K562 (cell line): Measurements from ENCODE around the gene GRIA1. TPM values are rescaled to one million over a fixed set of nuclear protein-coding genes. Genes with fewer than 3 reads are reported as not detected.

ENCODE experiments used
- ATAC-seq: fragments of 200-7000 bp; cut with Tn5 transposase; 3 replicates; pipeline ENCODE4 v1.9.1; 2020; ENCODE audit warnings: moderate library complexity
- BruUV-seq: library from RNA; stranded (reverse); fragments of 400-500 nt; replicated peaks from 2 replicates; lab custom pipeline; 2021; lab: Mats Ljungman, UMichigan
- CTCF ChIA-PET: fragments of 300-600 bp; formaldehyde crosslinking; extraction: SDS; loops from one replicate; lab custom pipeline; 2021; ENCODE audit warnings: low intra/inter-chr PET ratio; lab: Yijun Ruan, JAX
- POLR2A ChIA-PET: fragments of 300-600, 350-650 bp; sonication (Branson Sonifier 250); formaldehyde crosslinking; extraction: SDS; loops from one replicate; lab custom pipeline; 2021; ENCODE audit warnings: antibody characterized with exemption, inconsistent platforms; lab: Yijun Ruan, JAX
- DNase-seq, 4 experiments: peaks; one replicate each; pipeline versions ENCODE4 v3.0.0 to v3.0.0-alpha.2; 2011 to 2018; ENCODE audit warnings: low spot score in 3 of 4, mixed read lengths in 3 of 4; ENCODE audit errors: extremely low read depth in 1 of 4
- FAIRE-seq: peaks from 2 replicates; lab custom pipeline; 2011; peaks lifted over from hg19 to GRCh38; lab: Jason Lieb, UNC
- H2AFZ ChIP-seq: 2 replicates; pipeline ENCODE4 v1.6.0; 2011; ENCODE audit warnings: low read depth, low read length, control low read depth, inconsistent platforms
- H3K27ac ChIP-seq: fragments of 200-600 bp; 3 replicates; pipeline ENCODE4 v1.8.0; 2011; ENCODE audit warnings: low read depth, mild to moderate bottlenecking, control low read depth, inconsistent platforms, low read length, moderate library complexity, mixed read lengths; ENCODE audit errors: extremely low read depth
- H3K27me3 ChIP-seq, 2 experiments: fragments of 300-600 bp in 1 of 2; 2 replicates in 1 of 2; 3 replicates in 1 of 2; pipeline versions ENCODE4 v1.6.0 to v1.8.0; 2011; ENCODE audit warnings: inconsistent platforms in 2 of 2, low read length in 2 of 2, mild to moderate bottlenecking in 1 of 2, mixed read lengths in 1 of 2, moderate library complexity in 1 of 2; ENCODE audit not compliant: control insufficient read depth in 2 of 2, insufficient read depth in 2 of 2
- H3K36me3 ChIP-seq: fragments of 300-600 bp; 3 replicates; pipeline ENCODE4 v1.8.0; 2011; ENCODE audit warnings: mild to moderate bottlenecking, low read length, inconsistent platforms; ENCODE audit not compliant: control insufficient read depth, insufficient read depth
- H3K4me1 ChIP-seq, 2 experiments: fragments of 200-600 bp in 1 of 2; replicated peaks in 1 of 2; 2 replicates in 1 of 2; 3 replicates in 1 of 2; pipeline versions ENCODE4 v1.5.1 to v1.8.0; 2011; ENCODE audit warnings: inconsistent platforms in 2 of 2, low read length in 2 of 2, mild to moderate bottlenecking in 1 of 2, mixed read lengths in 1 of 2, moderate library complexity in 1 of 2; ENCODE audit not compliant: control insufficient read depth in 2 of 2, insufficient read depth in 2 of 2
- H3K4me2 ChIP-seq: 2 replicates; pipeline ENCODE4 v1.6.1; 2011; ENCODE audit warnings: low read length, control low read depth, inconsistent platforms, mixed read lengths; ENCODE audit not compliant: insufficient read depth
- H3K4me3 ChIP-seq: fragments of 200-600 bp; sonication (generic), shearing (Covaris generic); 2 replicates; pipeline ENCODE4 v1.5.1; 2016; ENCODE audit warnings: control low read depth, inconsistent platforms
- H3K79me2 ChIP-seq: fragments of 200-600 bp; 3 replicates; pipeline ENCODE4 v1.8.0; 2011; ENCODE audit warnings: low read length, inconsistent platforms; ENCODE audit not compliant: control insufficient read depth, insufficient read depth
- H3K9ac ChIP-seq, 2 experiments: 2 replicates each; pipeline versions ENCODE4 v1.6.0 to v1.6.1; 2011; ENCODE audit warnings: low read depth in 2 of 2, low read length in 2 of 2, control low read depth in 1 of 2, inconsistent platforms in 1 of 2, mild to moderate bottlenecking in 1 of 2, mixed read lengths in 1 of 2; ENCODE audit not compliant: insufficient read depth in 1 of 2
- H3K9me1 ChIP-seq: one replicate; pipeline ENCODE4 v1.6.0; 2011; ENCODE audit warnings: inconsistent platforms, mild to moderate bottlenecking, low read length, moderate library complexity; ENCODE audit not compliant: control insufficient read depth, insufficient read depth
- H3K9me3 ChIP-seq: replicated peaks from 2 replicates; pipeline ENCODE4 v1.5.1; 2011; ENCODE audit warnings: low read depth, low read length, inconsistent platforms; ENCODE audit not compliant: control insufficient read depth, insufficient read depth
- H4K20me1 ChIP-seq: replicated peaks from 2 replicates; pipeline ENCODE4 v1.6.1; 2011; ENCODE audit warnings: low read length, inconsistent platforms, mixed read lengths; ENCODE audit not compliant: control insufficient read depth, insufficient read depth
- CBFA2T2 ChIP-seq: fragments of 450-650 bp; conservative IDR thresholded peaks from 2 replicates; pipeline ENCODE4 v1.6.1; 2017; ENCODE audit warnings: mild to moderate bottlenecking
- CBX1 ChIP-seq: sonication (generic); IDR thresholded peaks from 2 replicates; pipeline ENCODE4 v1.6.1; 2016; ENCODE audit warnings: antibody characterized with exemption, low read depth, mild to moderate bottlenecking
- KDM1A ChIP-seq, 2 experiments: fragments of 450-650 bp; IDR thresholded peaks; 2 replicates each; pipeline ENCODE4 v1.6.1; 2016; ENCODE audit warnings: mild to moderate bottlenecking in 2 of 2
- NCOA2 ChIP-seq, 2 experiments: fragments of 450-650 bp; IDR thresholded peaks; 2 replicates each; pipeline ENCODE4 v1.6.1; 2018; ENCODE audit warnings: mild to moderate bottlenecking in 2 of 2, moderate library complexity in 1 of 2; ENCODE audit not compliant: partially characterized antibody in 2 of 2
- NFRKB ChIP-seq: fragments of 450-650 bp; IDR thresholded peaks from 2 replicates; pipeline ENCODE4 v1.6.1; 2016; ENCODE audit warnings: low read depth
- POLR2AphosphoS2 ChIP-seq: IDR thresholded peaks from 2 replicates; pipeline ENCODE4 v1.6.1; 2012; ENCODE audit warnings: low read length, improper control_type of control experiment
- PRMT5 ChIP-seq: sonication (generic); formaldehyde crosslinking; IDR thresholded peaks from 2 replicates; pipeline ENCODE4 v1.5.0; 2020; ENCODE audit warnings: missing genetic modification reagents
- SMARCA4 ChIP-seq: fragments of 450-650 bp; IDR thresholded peaks from 2 replicates; pipeline ENCODE4 v1.6.1; 2016
- SMARCC2 ChIP-seq: fragments of 450-650 bp; IDR thresholded peaks from 2 replicates; pipeline ENCODE4 v1.6.1; 2017; ENCODE audit warnings: antibody characterized with exemption, moderate library complexity, mild to moderate bottlenecking, low read depth
- TCF7L2 ChIP-seq: fragments of 150-350 bp; IDR thresholded peaks from 2 replicates; pipeline ENCODE4 v1.6.1; 2016; ENCODE audit warnings: low read depth, mild to moderate bottlenecking, low read length, moderate library complexity
- ZNF398 ChIP-seq: fragments of 250-450 bp; sonication (Bioruptor Pico); IDR thresholded peaks from 2 replicates; pipeline ENCODE4 v1.8.0; 2021; ENCODE audit warnings: moderate library complexity, mild to moderate bottlenecking, inconsistent platforms
- WGBS: fragments of 100-300 bp; shearing (Covaris generic); methylation state at CpG from one replicate; pipeline ENCODE4 v1.1.6; 2016; ENCODE audit warnings: low coverage, mixed read lengths; ENCODE audit not compliant: insufficient coverage; ENCODE audit errors: missing lambda C conversion rate; 5-methylcytosine and 5-hydroxymethylcytosine counted together
- in situ Hi-C: fragments of 300-500 bp; cut with MboI; formaldehyde crosslinking; loops from 4 replicates; pipeline ENCODE4 v1.15.0; 2018; ENCODE audit warnings: inconsistent platforms, mixed read lengths
- intact Hi-C: fragments of 100-400 bp; cut with micrococcal nuclease; formaldehyde crosslinking; loops from 2 replicates; pipeline ENCODE4 v1.14.2; 2022
- polyA plus RNA-seq, 8 experiments: library from polyadenylated mRNA; depleted of rRNA in 4 of 8; stranded (reverse) in 5 of 8; unstranded in 3 of 8; fragments of >200 nt; fragmentation: Nextera tagmentation in 2 of 8; fragmentation: Illumina TruSeq in 1 of 8; extraction: Ambion mirVana in 2 of 8; extraction: Trizol in 1 of 8; gene quantifications; 2 replicates each; pipeline versions ENCODE4 v1.2.1 to v1.2.3, GENCODE V29; 2011 to 2014; ENCODE audit warnings: inconsistent platforms in 1 of 8, missing spikeins in 1 of 8
- total RNA-seq, 7 experiments: library from RNA; depleted of rRNA in 6 of 7; stranded (reverse); fragments of >200 nt in 6 of 7; fragmentation: Illumina TruSeq in 2 of 7; extraction: Trizol in 2 of 7; gene quantifications; 2 replicates each; pipeline versions ENCODE4 v1.2.1 to v1.2.3, GENCODE V29; 2011 to 2021; ENCODE audit warnings: low replicate concordance in 1 of 7
- TF ChIP-seq, protein P1 (sequence below): fragments of 450-650 bp; conservative IDR thresholded peaks from 2 replicates; pipeline ENCODE4 v1.6.1; 2016; ENCODE audit warnings: missing genetic modification characterization, low read depth, mild to moderate bottlenecking, control low read depth, missing compliant biosample characterization
- TF ChIP-seq, protein P2 (sequence below): sonication (generic); formaldehyde crosslinking; IDR thresholded peaks from 2 replicates; pipeline ENCODE4 v1.8.0; 2022; ENCODE audit warnings: missing genetic modification reagents, mild to moderate bottlenecking, moderate library complexity, borderline replicate concordance
- TF ChIP-seq, protein P3 (sequence below): fragments of 450-650 bp; IDR thresholded peaks from 2 replicates; pipeline ENCODE4 v1.7.1; 2018; ENCODE audit warnings: mild to moderate bottlenecking, low read depth; ENCODE audit not compliant: partially characterized antibody

GRIA1 gene
- total and polyA plus RNA-seq, 9 of the 15 experiments (the other 6 are each of a cell fraction or from before 2014, with no cell fraction given), result not detected

DNA sequence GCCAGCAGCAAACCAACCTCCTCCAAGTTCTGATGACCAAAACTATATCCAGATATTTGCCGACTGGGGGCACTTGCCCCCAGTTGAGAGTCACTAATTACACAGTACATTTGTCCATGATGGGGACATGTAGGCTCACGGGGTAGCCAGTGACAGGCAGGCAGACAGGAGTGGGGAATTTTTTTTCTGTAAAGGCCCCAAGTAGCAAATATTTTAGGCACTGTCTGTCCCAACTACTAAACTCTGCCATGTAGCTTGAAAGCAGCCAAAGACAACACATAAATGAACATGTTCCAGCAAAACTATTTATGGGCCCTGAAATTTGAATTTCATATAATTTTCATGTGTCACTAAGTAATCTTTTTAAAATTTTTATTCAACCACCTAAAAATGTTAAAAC, 80.7 kb downstream of the GRIA1 start:
- CTCF ChIA-PET, result no interaction called here
- TF ChIP-seq CBX1 (no peak), NFRKB (no peak), KDM1A (IDR thresholded peaks at IDR 0.05) (no peak), SMARCA4 (no peak), CBFA2T2 (no peak), SMARCC2 (no peak), POLR2AphosphoS2 (no peak), NCOA2 (IDR thresholded peaks at IDR 0.05; ENCODE audit: partially characterized antibody in 2 of 2) (no peak), PRMT5 (no peak), TCF7L2 (no peak), ZNF398 (CRISPR knock-in tag) (no peak)
- TF ChIP-seq, protein P1, sequence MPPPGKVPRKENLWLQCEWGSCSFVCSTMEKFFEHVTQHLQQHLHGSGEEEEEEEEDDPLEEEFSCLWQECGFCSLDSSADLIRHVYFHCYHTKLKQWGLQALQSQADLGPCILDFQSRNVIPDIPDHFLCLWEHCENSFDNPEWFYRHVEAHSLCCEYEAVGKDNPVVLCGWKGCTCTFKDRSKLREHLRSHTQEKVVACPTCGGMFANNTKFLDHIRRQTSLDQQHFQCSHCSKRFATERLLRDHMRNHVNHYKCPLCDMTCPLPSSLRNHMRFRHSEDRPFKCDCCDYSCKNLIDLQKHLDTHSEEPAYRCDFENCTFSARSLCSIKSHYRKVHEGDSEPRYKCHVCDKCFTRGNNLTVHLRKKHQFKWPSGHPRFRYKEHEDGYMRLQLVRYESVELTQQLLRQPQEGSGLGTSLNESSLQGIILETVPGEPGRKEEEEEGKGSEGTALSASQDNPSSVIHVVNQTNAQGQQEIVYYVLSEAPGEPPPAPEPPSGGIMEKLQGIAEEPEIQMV (tag), result no peak
- TF ChIP-seq, protein P2, sequence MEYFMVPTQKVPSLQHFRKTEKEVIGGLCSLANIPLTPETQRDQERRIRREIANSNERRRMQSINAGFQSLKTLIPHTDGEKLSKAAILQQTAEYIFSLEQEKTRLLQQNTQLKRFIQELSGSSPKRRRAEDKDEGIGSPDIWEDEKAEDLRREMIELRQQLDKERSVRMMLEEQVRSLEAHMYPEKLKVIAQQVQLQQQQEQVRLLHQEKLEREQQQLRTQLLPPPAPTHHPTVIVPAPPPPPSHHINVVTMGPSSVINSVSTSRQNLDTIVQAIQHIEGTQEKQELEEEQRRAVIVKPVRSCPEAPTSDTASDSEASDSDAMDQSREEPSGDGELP (CRISPR knock-in tag), result no peak
- TF ChIP-seq, protein P3, sequence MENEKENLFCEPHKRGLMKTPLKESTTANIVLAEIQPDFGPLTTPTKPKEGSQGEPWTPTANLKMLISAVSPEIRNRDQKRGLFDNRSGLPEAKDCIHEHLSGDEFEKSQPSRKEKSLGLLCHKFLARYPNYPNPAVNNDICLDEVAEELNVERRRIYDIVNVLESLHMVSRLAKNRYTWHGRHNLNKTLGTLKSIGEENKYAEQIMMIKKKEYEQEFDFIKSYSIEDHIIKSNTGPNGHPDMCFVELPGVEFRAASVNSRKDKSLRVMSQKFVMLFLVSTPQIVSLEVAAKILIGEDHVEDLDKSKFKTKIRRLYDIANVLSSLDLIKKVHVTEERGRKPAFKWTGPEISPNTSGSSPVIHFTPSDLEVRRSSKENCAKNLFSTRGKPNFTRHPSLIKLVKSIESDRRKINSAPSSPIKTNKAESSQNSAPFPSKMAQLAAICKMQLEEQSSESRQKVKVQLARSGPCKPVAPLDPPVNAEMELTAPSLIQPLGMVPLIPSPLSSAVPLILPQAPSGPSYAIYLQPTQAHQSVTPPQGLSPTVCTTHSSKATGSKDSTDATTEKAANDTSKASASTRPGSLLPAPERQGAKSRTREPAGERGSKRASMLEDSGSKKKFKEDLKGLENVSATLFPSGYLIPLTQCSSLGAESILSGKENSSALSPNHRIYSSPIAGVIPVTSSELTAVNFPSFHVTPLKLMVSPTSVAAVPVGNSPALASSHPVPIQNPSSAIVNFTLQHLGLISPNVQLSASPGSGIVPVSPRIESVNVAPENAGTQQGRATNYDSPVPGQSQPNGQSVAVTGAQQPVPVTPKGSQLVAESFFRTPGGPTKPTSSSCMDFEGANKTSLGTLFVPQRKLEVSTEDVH, result no peak

More for the DNA sequence above, 80.7 kb downstream of the GRIA1 start:
- DNase-seq (no peak), ATAC-seq (no peak), FAIRE-seq (no peak)
- Histone ChIP-seq H3K4me3 (no peak overlapping the region), H3K27ac (no peak overlapping the region), H2AFZ (no peak overlapping the region), H3K9me1 (no peaks in the 10 kb centered on the region), H3K4me1 (no peaks in the 10 kb centered on the region), H3K79me2 (no peaks in the 10 kb centered on the region), H3K4me2 (no peak overlapping the region), H4K20me1 (no peaks in the 10 kb centered on the region), H3K27me3 (no peaks in the 10 kb centered on the region), H3K36me3 (no peaks in the 10 kb centered on the region), H3K9me3 (no peaks in the 10 kb centered on the region), H3K9ac (no peak overlapping the region)
- 5% methylated on average over 2 of the region's 2 CpGs for WGBS
- no TSS peak for BruUV-seq
- in situ Hi-C loops (no loop called here), intact Hi-C loops (no loop called here)
- POLR2A ChIA-PET, result no interaction called here
